GM23338 (cell line): ENCODE data around the gene FBXW4. TPM values are rescaled to one million over a fixed set of nuclear protein-coding genes. Genes with fewer than 3 reads are reported as not detected.

Source experiments
- ATAC-seq: fragments of 200-7000 bp; cut with Tn5 transposase; 3 replicates; pipeline ENCODE4 v1.9.1; 2020
- DNase-seq: peaks from one replicate; pipeline ENCODE4 v3.0.0-alpha.2; 2015; ENCODE audit warnings: low spot score
- H2AFZ ChIP-seq: fragments of 200-600 bp; sonication (generic); 2 replicates; pipeline ENCODE4 v1.8.0; 2016; ENCODE audit warnings: antibody characterized with exemption, mild to moderate bottlenecking, moderate library complexity
- H3F3A ChIP-seq: fragments of 200-600 bp; sonication (generic); replicated peaks from 2 replicates; pipeline ENCODE4 v1.8.0; 2017; ENCODE audit warnings: antibody characterized with exemption, mixed run types, low read depth
- H3K27ac ChIP-seq: fragments of 200-600 bp; sonication (generic); 2 replicates; pipeline ENCODE4 v1.6.1; 2016; ENCODE audit warnings: low read depth
- H3K27me3 ChIP-seq: fragments of 200-600 bp; sonication (generic); 2 replicates; pipeline ENCODE4 v1.8.0; 2016; ENCODE audit warnings: mild to moderate bottlenecking, mixed run types, moderate library complexity; ENCODE audit not compliant: insufficient read depth
- H3K36me3 ChIP-seq: fragments of 200-600 bp; sonication (generic); 2 replicates; pipeline ENCODE4 v1.8.0; 2016; ENCODE audit warnings: mild to moderate bottlenecking; ENCODE audit not compliant: insufficient read depth
- H3K4me1 ChIP-seq: fragments of 200-600 bp; sonication (generic); 2 replicates; pipeline ENCODE4 v1.8.0; 2016; ENCODE audit warnings: mild to moderate bottlenecking, moderate library complexity; ENCODE audit not compliant: insufficient read depth
- H3K4me2 ChIP-seq: fragments of 200-600 bp; sonication (generic); 2 replicates; pipeline ENCODE4 v1.7.1; 2017; ENCODE audit warnings: mixed run types
- H3K4me3 ChIP-seq: fragments of 200-600 bp; sonication (generic); 2 replicates; pipeline ENCODE4 v1.6.1; 2016; ENCODE audit warnings: mixed run types
- H3K79me2 ChIP-seq: fragments of 200-600 bp; sonication (generic); replicated peaks from 2 replicates; pipeline ENCODE4 v1.8.0; 2017; ENCODE audit warnings: mild to moderate bottlenecking; ENCODE audit not compliant: insufficient read depth
- H3K9me2 ChIP-seq: fragments of 200-600 bp; sonication (generic); 2 replicates; pipeline ENCODE4 v1.8.0; 2017; ENCODE audit not compliant: insufficient read depth
- H4K20me1 ChIP-seq: fragments of 200-600 bp; sonication (generic); replicated peaks from 2 replicates; pipeline ENCODE4 v1.8.0; 2017; ENCODE audit warnings: mild to moderate bottlenecking; ENCODE audit not compliant: insufficient read depth
- H3K27ac Mint-ChIP-seq: 2 replicates; pipeline ENCODE4 v1.8.0; 2020; ENCODE audit warnings: inconsistent platforms, mild to moderate bottlenecking, moderate library complexity, mixed read lengths
- H3K27me3 Mint-ChIP-seq: 3 replicates; pipeline ENCODE4 v1.8.0; 2022; ENCODE audit warnings: low read depth, mild to moderate bottlenecking, moderate library complexity, mixed read lengths, inconsistent platforms; ENCODE audit not compliant: insufficient read depth, poor library complexity
- H3K36me3 Mint-ChIP-seq: 3 replicates; pipeline ENCODE4 v1.8.0; 2021; ENCODE audit warnings: low read depth, mild to moderate bottlenecking, inconsistent platforms, moderate library complexity, mixed read lengths
- H3K4me1 Mint-ChIP-seq: 3 replicates; pipeline ENCODE4 v1.8.0; 2020; ENCODE audit warnings: mild to moderate bottlenecking, inconsistent platforms, mixed read lengths
- H3K4me3 Mint-ChIP-seq: 3 replicates; pipeline ENCODE4 v1.8.0; 2021; ENCODE audit warnings: moderate library complexity, mild to moderate bottlenecking, inconsistent platforms, mixed read lengths
- H3K9me3 Mint-ChIP-seq: 3 replicates; pipeline ENCODE4 v1.8.0; 2020; ENCODE audit warnings: moderate library complexity, mild to moderate bottlenecking, inconsistent platforms, mixed read lengths
- EZH2 ChIP-seq: fragments of 200-600 bp; sonication (generic); IDR thresholded peaks from one replicate; pipeline ENCODE4 v1.8.0; 2017; ENCODE audit warnings: antibody characterized with exemption, mild to moderate bottlenecking, low read depth; ENCODE audit not compliant: unreplicated experiment
- JUNB ChIP-seq: IDR thresholded peaks from one replicate; pipeline ENCODE4 v1.6.1; 2016; ENCODE audit warnings: antibody characterized with exemption; ENCODE audit not compliant: unreplicated experiment
- NANOG ChIP-seq: IDR thresholded peaks from 2 replicates; pipeline ENCODE4 v1.6.1; 2016; ENCODE audit warnings: antibody characterized with exemption, borderline replicate concordance
- REST ChIP-seq: IDR thresholded peaks from one replicate; pipeline ENCODE4 v1.6.1; 2018; ENCODE audit warnings: antibody characterized with exemption; ENCODE audit not compliant: unreplicated experiment
- ZNF114 ChIP-seq: fragments of 250-450 bp; sonication (Bioruptor Pico); IDR thresholded peaks from 2 replicates; pipeline ENCODE4 v1.5.0; 2020; ENCODE audit warnings: mild to moderate bottlenecking, moderate library complexity
- ZNF331 ChIP-seq: fragments of 250-450 bp; sonication (Bioruptor Pico); IDR thresholded peaks from 2 replicates; pipeline ENCODE4 v1.5.0; 2020; ENCODE audit warnings: low read depth, mild to moderate bottlenecking, moderate library complexity
- ZNF462 ChIP-seq: fragments of 250-450 bp; sonication (Bioruptor Pico); IDR thresholded peaks from 2 replicates; pipeline ENCODE4 v1.5.0; 2020; ENCODE audit warnings: mild to moderate bottlenecking, moderate library complexity
- polyA plus RNA-seq: library from polyadenylated mRNA; unstranded; fragments of >200 nt; fragmentation: Nextera tagmentation; extraction: Ambion mirVana; gene quantifications from 2 replicates; pipeline ENCODE4 v1.2.1, GENCODE V29; 2016
- total RNA-seq: library from RNA; depleted of rRNA; stranded (reverse); fragments of >200 nt; shearing (Covaris generic); gene quantifications from 2 replicates; pipeline ENCODE4 v1.2.3, GENCODE V29; 2014
- TF ChIP-seq, protein P1 (sequence below), 2 experiments: fragments of 200-600 bp in 1 of 2; sonication (generic) in 1 of 2; conservative IDR thresholded peaks; 2 replicates each; pipeline versions ENCODE4 v1.5.1 to v1.6.1; 2016 to 2017; ENCODE audit warnings: antibody characterized with exemption in 2 of 2, low read depth in 2 of 2, mild to moderate bottlenecking in 2 of 2, moderate library complexity in 1 of 2
- TF ChIP-seq, protein P2 (sequence below): IDR thresholded peaks from 2 replicates; pipeline ENCODE4 v1.6.1; 2016; ENCODE audit warnings: antibody characterized with exemption

FBXW4 gene
- total and polyA plus RNA-seq, 2 experiments from 2014 or later: 8.0 to 18.6 TPM

- Mint-ChIP-seq H3K4me3 (no peak overlapping the region), H3K4me1 (peaks cover 12% of the 10 kb centered on the region), H3K9me3 (no peaks in the 10 kb centered on the region), H3K36me3 (peaks cover 6% of the 10 kb centered on the region; the same call in 1 of the 3 replicates), H3K27ac (no peak overlapping the region), H3K27me3 (peaks cover 2% of the 10 kb centered on the region)
- no peaks in the 10 kb centered on the region for H3K27me3 ChIP-seq
- TF ChIP-seq ZNF114 (CRISPR knock-in tag): no peak
- TF ChIP-seq, protein P1, sequence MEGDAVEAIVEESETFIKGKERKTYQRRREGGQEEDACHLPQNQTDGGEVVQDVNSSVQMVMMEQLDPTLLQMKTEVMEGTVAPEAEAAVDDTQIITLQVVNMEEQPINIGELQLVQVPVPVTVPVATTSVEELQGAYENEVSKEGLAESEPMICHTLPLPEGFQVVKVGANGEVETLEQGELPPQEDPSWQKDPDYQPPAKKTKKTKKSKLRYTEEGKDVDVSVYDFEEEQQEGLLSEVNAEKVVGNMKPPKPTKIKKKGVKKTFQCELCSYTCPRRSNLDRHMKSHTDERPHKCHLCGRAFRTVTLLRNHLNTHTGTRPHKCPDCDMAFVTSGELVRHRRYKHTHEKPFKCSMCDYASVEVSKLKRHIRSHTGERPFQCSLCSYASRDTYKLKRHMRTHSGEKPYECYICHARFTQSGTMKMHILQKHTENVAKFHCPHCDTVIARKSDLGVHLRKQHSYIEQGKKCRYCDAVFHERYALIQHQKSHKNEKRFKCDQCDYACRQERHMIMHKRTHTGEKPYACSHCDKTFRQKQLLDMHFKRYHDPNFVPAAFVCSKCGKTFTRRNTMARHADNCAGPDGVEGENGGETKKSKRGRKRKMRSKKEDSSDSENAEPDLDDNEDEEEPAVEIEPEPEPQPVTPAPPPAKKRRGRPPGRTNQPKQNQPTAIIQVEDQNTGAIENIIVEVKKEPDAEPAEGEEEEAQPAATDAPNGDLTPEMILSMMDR (conservative IDR thresholded peaks at IDR 0.05; ENCODE audit: low read depth in 2 of 2): no peak
- TF ChIP-seq ZNF331 (CRISPR knock-in tag): no peak
- ATAC-seq (peak; percentile 24), DNase-seq (no peak)
- H3K4me2 ChIP-seq: no peak overlapping the region
- no peak overlapping the region for H3K4me3 ChIP-seq
- no peaks in the 10 kb centered on the region for H4K20me1 ChIP-seq
- H3K27ac ChIP-seq: 0 out of 2 replicates have a peak overlapping the region, but pooled peaks have one; percentile 78
- H2AFZ ChIP-seq: no peak overlapping the region; the same call in 1 of the 2 replicates
- H3K4me1 ChIP-seq: peaks cover 20% of the 10 kb centered on the region
- no peaks in the 10 kb centered on the region for H3F3A ChIP-seq
- H3K79me2 ChIP-seq: no peaks in the 10 kb centered on the region
- no peaks in the 10 kb centered on the region for H3K36me3 ChIP-seq
- 0 out of 2 replicates have a peak, but pooled peaks cover 2% of the 10 kb centered on the region for H3K9me2 ChIP-seq
These were observed 43.6 kb downstream of the FBXW4 start for GRCh38 chr10:101651336-101651735.

GRCh38 chr10:101650863-101651262, 44.1 kb downstream of the FBXW4 start:
- H3K27me3 Mint-ChIP-seq: peaks cover 2% of the 10 kb centered on the region
- TF ChIP-seq JUNB (no peak), NANOG (no peak), ZNF114 (CRISPR knock-in tag) (no peak), EZH2 (no peak), REST (no peak), ZNF462 (CRISPR knock-in tag) (no peak)
- TF ChIP-seq, protein P2, sequence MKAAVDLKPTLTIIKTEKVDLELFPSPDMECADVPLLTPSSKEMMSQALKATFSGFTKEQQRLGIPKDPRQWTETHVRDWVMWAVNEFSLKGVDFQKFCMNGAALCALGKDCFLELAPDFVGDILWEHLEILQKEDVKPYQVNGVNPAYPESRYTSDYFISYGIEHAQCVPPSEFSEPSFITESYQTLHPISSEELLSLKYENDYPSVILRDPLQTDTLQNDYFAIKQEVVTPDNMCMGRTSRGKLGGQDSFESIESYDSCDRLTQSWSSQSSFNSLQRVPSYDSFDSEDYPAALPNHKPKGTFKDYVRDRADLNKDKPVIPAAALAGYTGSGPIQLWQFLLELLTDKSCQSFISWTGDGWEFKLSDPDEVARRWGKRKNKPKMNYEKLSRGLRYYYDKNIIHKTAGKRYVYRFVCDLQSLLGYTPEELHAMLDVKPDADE: no peak

More at GRCh38 chr10:101650863-101651262, 44.1 kb downstream of the FBXW4 start:
- Histone ChIP-seq H3K79me2 (no peaks in the 10 kb centered on the region), H3K4me3 (no peak overlapping the region), H3K4me1 (peaks cover 20% of the 10 kb centered on the region), H3F3A (no peaks in the 10 kb centered on the region), H2AFZ (no peak overlapping the region), H3K27me3 (no peaks in the 10 kb centered on the region), H3K27ac (0 out of 2 replicates have a peak overlapping the region, but pooled peaks have one; percentile 78), H4K20me1 (no peaks in the 10 kb centered on the region), H3K36me3 (no peaks in the 10 kb centered on the region), H3K9me2 (0 out of 2 replicates have a peak, but pooled peaks cover 2% of the 10 kb centered on the region), H3K4me2 (peak overlapping the region; percentile 29; the same call in 1 of the 2 replicates)
- Mint-ChIP-seq H3K4me3 (no peak overlapping the region), H3K36me3 (peaks cover 6% of the 10 kb centered on the region; the same call in 1 of the 3 replicates), H3K27ac (peak overlapping the region; percentile 46; the same call in 1 of the 2 replicates), H3K9me3 (no peaks in the 10 kb centered on the region), H3K4me1 (peaks cover 13% of the 10 kb centered on the region)
- DNase-seq: peak; percentile 40
- ATAC-seq: peak; percentile 48
